Caco-2 (cell line): ENCODE results near the gene PTPRO. TPM values are rescaled to one million over a fixed set of nuclear protein-coding genes. Genes with fewer than 3 reads are reported as not detected.

Experiments used
- BruUV-seq: library from RNA; stranded (reverse); fragments of 400-500 nt; replicated peaks from 2 replicates; lab custom pipeline; 2021; lab: Mats Ljungman, UMichigan
- CTCF ChIA-PET: fragments of 300-600 bp; sonication (Branson Sonifier 250); formaldehyde crosslinking; loops from one replicate; lab custom pipeline; 2022; ENCODE audit warnings: antibody characterized with exemption; lab: Charles Lee
- POLR2A ChIA-PET: fragments of 300-600 bp; sonication (Branson Sonifier 250); formaldehyde crosslinking; loops from one replicate; lab custom pipeline; 2022; ENCODE audit warnings: antibody characterized with exemption; lab: Charles Lee
- DNase-seq, 2 experiments: peaks; one replicate each; pipeline versions ENCODE4 v3.0.0 to v3.0.0-alpha.2; 2020 to 2022
- H3K27me3 ChIP-seq: replicated peaks from 2 replicates; pipeline ENCODE4 v1.6.0; 2011; ENCODE audit warnings: low read length; ENCODE audit not compliant: control insufficient read depth, insufficient read depth
- H3K36me3 ChIP-seq: 2 replicates; pipeline ENCODE4 v1.5.1; 2011; ENCODE audit warnings: low read length; ENCODE audit not compliant: control insufficient read depth, insufficient read depth
- H3K4me1 ChIP-seq: fragments of 250-450 bp; sonication (Bioruptor Pico); 2 replicates; pipeline ENCODE4 v1.5.1; 2020; ENCODE audit warnings: mild to moderate bottlenecking
- H3K4me3 ChIP-seq: 2 replicates; pipeline ENCODE4 v1.5.1; 2011; ENCODE audit warnings: low read depth, mild to moderate bottlenecking, control low read depth, low read length
- H3K9me3 ChIP-seq: fragments of 250-450 bp; sonication (Bioruptor Pico); 2 replicates; pipeline ENCODE4 v1.5.1; 2020; ENCODE audit warnings: mild to moderate bottlenecking, moderate library complexity
- H3K27ac Mint-ChIP-seq: one replicate; pipeline ENCODE4 v1.8.0; 2022; ENCODE audit warnings: mixed read lengths; ENCODE audit not compliant: unreplicated experiment
- H3K27me3 Mint-ChIP-seq: one replicate; pipeline ENCODE4 v1.8.0; 2022; ENCODE audit warnings: mixed read lengths; ENCODE audit not compliant: insufficient read depth, unreplicated experiment
- H3K36me3 Mint-ChIP-seq: one replicate; pipeline ENCODE4 v1.8.0; 2022; ENCODE audit warnings: mild to moderate bottlenecking, mixed read lengths; ENCODE audit not compliant: insufficient read depth, unreplicated experiment
- H3K4me1 Mint-ChIP-seq: one replicate; pipeline ENCODE4 v1.8.0; 2022; ENCODE audit warnings: low read depth, mixed read lengths; ENCODE audit not compliant: unreplicated experiment
- H3K4me3 Mint-ChIP-seq: one replicate; pipeline ENCODE4 v1.8.0; 2022; ENCODE audit warnings: mild to moderate bottlenecking, moderate library complexity, mixed read lengths; ENCODE audit not compliant: unreplicated experiment
- H3K9me3 Mint-ChIP-seq: one replicate; pipeline ENCODE4 v1.8.0; 2022; ENCODE audit warnings: mixed read lengths; ENCODE audit not compliant: unreplicated experiment
- CTCF ChIP-seq, 2 experiments: fragments of 200-600 bp in 1 of 2; IDR thresholded peaks; 1 replicate in 1 of 2; 2 replicates in 1 of 2; pipeline versions ENCODE4 v1.5.1 to v1.8.0; 2011 to 2022; ENCODE audit warnings: antibody characterized with exemption in 1 of 2, control low read depth in 1 of 2, inconsistent platforms in 1 of 2, low read depth in 1 of 2, low read length in 1 of 2, mild to moderate bottlenecking in 1 of 2, moderate library complexity in 1 of 2; ENCODE audit not compliant: insufficient read depth in 1 of 2, severe bottlenecking in 1 of 2, unreplicated experiment in 1 of 2
- intact Hi-C: fragments of 100-400 bp; cut with micrococcal nuclease; formaldehyde crosslinking; loops from one replicate; pipeline ENCODE4 v1.10.0; 2022; ENCODE audit not compliant: unreplicated experiment
- total RNA-seq: library from RNA; stranded (reverse); gene quantifications from 2 replicates; pipeline ENCODE4 v1.2.3, GENCODE V29; 2022

Gene PTPRO
- total RNA-seq, 1 experiment from 2014 or later: not detected

DNA sequence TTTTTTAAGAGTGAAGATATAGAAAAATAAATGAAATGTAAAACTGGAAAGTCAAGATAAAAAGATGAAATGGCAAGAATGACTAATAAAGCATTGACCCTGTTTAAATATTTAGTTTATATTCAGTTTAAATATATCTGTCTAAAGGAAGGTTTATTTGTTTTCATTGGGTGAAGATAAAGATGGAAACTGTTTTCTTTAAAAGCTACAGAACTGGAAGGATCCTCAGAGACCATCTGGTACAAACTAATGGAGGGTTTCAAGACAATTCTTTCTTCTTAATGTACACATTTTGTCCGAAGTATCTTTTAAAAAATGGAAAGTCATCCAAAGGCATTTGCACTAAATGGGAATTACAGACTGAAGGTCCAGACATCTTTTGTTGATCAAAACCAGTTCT, 324.3 kb downstream of the PTPRO start:
- ChIA-PET POLR2A (no interaction called here), CTCF (no interaction called here)
- H3K9me3 Mint-ChIP-seq: no peaks in the 10 kb centered on the region
- H3K4me1 Mint-ChIP-seq: no peaks in the 10 kb centered on the region
- H3K27ac Mint-ChIP-seq: no peak overlapping the region
- H3K27me3 Mint-ChIP-seq: no peaks in the 10 kb centered on the region
- intact Hi-C loops: no loop called here
- no peak overlapping the region for H3K4me3 Mint-ChIP-seq
- no peak for DNase-seq
- BruUV-seq: no TSS peak
- Histone ChIP-seq H3K36me3 (peaks cover 1% of the 10 kb centered on the region; the same call in 1 of the 2 replicates), H3K4me1 (no peaks in the 10 kb centered on the region), H3K27me3 (no peaks in the 10 kb centered on the region), H3K9me3 (no peaks in the 10 kb centered on the region), H3K4me3 (no peak overlapping the region)
- H3K36me3 Mint-ChIP-seq: no peaks in the 10 kb centered on the region
- TF ChIP-seq CTCF (IDR thresholded peaks at IDR 0.05; ENCODE audit: insufficient read depth in 1 of 2, low read depth in 1 of 2, low read length in 1 of 2, severe bottlenecking in 1 of 2, unreplicated experiment in 1 of 2): no peak

Other genes with a start within 250 kb of the PTPRO start
- gene RERG, start 101.1 kb upstream of the PTPRO start, total RNA-seq: 0.37 TPM in 1 of 2 replicates, not detected in the other